AG10803 (cell line): ENCODE measurements around the gene NTNG1.

ENCODE experiments used
- DNase-seq: peaks from one replicate; pipeline ENCODE4 v3.0.0; 2010; ENCODE audit warnings: low read depth
- H3K4me3 ChIP-seq: 2 replicates; pipeline ENCODE4 v1.5.1; 2011; ENCODE audit warnings: mild to moderate bottlenecking, low read length, control low read depth
- TF ChIP-seq, protein P1 (sequence below): conservative IDR thresholded peaks from 2 replicates; pipeline ENCODE4 v1.5.1; 2011; ENCODE audit warnings: mild to moderate bottlenecking, low read length, control low read depth, inconsistent platforms

The NTNG1 gene

GRCh38 chr1:107359472-107360241 is 218.8 kb downstream of the NTNG1 start:
- TF ChIP-seq, protein P1, sequence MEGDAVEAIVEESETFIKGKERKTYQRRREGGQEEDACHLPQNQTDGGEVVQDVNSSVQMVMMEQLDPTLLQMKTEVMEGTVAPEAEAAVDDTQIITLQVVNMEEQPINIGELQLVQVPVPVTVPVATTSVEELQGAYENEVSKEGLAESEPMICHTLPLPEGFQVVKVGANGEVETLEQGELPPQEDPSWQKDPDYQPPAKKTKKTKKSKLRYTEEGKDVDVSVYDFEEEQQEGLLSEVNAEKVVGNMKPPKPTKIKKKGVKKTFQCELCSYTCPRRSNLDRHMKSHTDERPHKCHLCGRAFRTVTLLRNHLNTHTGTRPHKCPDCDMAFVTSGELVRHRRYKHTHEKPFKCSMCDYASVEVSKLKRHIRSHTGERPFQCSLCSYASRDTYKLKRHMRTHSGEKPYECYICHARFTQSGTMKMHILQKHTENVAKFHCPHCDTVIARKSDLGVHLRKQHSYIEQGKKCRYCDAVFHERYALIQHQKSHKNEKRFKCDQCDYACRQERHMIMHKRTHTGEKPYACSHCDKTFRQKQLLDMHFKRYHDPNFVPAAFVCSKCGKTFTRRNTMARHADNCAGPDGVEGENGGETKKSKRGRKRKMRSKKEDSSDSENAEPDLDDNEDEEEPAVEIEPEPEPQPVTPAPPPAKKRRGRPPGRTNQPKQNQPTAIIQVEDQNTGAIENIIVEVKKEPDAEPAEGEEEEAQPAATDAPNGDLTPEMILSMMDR: no peak
- DNase-seq: no peak
- no peak overlapping the region for H3K4me3 ChIP-seq

DNA sequence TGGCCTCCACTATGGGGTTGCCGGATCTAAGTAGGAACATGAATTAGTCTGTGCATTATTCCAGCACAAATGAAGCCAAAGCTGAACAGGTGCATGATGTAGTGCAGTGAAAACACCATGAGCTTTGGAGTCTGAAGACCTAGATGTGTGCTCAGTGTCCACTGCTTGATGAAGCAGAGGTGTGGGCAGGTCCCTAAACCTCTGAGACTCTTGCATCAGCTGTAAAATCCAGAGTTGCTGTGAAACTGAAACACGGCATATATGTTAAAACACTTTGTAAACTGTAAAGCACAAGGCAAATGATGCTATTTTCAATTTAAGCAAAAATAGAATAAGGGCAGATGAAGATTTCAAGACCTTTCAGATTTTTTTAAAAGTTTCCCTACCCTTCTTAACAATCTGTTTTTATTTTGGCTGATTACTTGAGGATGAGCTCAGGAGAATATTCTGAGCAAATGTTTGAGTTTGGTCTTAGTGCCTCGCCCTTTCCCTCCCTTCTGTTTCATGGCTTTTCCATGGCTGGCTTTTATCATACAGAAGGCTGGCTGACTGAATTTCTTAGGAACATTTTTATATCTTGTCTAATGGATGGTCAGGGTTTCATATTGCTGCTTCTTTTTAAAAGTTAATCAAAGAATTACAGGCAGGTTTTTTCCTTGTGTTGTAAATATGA is 221.8 kb downstream of the NTNG1 start:
- no peak overlapping the region for H3K4me3 ChIP-seq
- TF ChIP-seq, protein P1: no peak

GRCh38 chr1:107363154-107363553 is 222.3 kb downstream of the NTNG1 start:
- H3K4me3 ChIP-seq: no peak overlapping the region
- TF ChIP-seq, protein P1: no peak
- no peak for DNase-seq

More for the DNA sequence above, 221.8 kb downstream of the NTNG1 start:
- DNase-seq: no peak

GRCh38 chr1:107365527-107366240 is 224.8 kb downstream of the NTNG1 start:
- no peak overlapping the region for H3K4me3 ChIP-seq
- DNase-seq: no peak
- TF ChIP-seq, protein P1: no peak

DNA sequence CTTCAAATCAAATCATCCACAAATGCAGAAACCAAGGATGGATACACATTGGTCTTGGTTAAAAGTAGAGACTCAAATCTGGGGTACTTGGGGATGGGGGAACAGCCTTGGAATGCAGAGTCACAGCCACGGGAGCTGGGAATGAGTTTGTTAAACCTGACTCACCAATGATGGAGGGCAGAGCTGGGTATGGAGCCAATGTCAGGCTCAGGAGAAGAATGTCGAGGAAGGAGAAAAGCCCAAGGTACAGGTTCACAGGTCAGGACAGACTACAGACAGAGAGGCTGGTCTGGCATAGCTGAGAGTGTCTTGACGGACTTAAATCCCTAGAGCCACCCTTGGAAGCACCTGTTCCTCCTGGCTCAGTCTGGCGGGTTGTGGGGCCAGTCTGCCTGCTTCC is 237.6 kb downstream of the NTNG1 start:
- DNase-seq: no peak
- no peak overlapping the region for H3K4me3 ChIP-seq
- TF ChIP-seq, protein P1: no peak

DNA sequence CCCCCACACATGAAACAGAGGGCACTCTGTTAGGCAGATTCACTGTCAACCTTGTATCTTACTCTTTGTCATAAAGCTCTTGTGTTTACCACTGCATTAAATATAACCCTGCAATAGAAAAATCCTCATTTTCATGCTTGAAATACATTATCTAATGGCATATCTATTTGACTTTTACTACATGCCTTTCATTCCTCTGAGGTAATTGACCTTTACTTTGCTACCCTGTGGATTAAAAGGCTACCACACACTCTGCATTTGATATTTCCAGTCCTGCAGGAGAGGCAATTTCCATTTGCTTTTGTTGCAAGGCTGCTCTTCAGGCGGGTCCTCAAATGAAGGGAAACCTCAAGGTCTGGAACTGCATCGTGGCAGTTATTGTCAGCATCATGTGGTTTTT is 238.0 kb downstream of the NTNG1 start:
- no peak for DNase-seq

More for the DNA sequence above, 238.0 kb downstream of the NTNG1 start:
- no peak overlapping the region for H3K4me3 ChIP-seq
- TF ChIP-seq, protein P1: no peak
